HG03045 (cell line): ENCODE measurements around the gene GALNT17.
"Not testable (repeated sequence)": the region's sequence is repeated elsewhere in the genome, so short reads cannot be mapped to it uniquely, and the experiment has no call there.

Experiments used
- ATAC-seq: cut with Tn5 transposase; IDR thresholded peaks from one replicate; pipeline ENCODE4 v1.9.1; 2021; ENCODE audit warnings: mild to moderate bottlenecking, moderate library complexity; ENCODE audit not compliant: unreplicated experiment

GALNT17 gene

DNA sequence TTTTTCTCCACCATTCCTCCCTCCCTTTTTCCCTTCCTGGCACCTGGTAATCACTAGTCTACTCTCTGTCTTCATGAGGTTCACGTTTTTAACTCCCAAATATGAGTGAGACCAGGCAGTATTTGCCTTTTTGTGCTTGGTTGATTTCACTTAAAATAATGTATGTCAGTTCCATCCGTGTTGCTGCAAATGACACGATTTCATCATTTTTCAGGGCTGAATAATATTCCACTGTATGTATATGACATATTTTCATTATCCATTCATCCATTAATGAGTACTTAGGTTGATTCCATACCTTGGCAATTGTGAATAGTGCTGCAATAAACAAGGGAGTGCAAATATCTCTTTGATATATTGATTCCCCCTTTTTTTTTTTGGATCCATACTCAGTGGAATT is 25.8 kb downstream of the GALNT17 start:
- no peak for ATAC-seq

DNA sequence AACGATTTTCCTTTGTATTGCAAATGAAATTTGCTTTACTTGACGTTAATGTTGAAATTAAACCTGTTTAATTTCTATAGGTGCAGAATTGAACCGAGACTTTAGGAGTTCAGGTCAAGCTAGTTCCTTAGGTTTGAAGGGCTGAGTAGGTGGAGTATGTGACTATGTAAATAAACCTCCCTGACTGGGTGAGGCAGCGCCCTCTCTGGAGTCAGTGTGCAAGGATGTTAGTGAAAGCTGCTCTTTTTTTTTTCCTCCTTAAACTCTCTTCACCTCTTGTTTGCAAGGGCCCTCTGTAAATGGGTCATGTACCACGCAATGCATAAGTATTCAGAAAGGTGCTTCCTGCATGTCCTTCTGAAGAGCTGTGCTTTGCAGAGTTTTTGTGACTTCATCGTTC is 33.8 kb downstream of the GALNT17 start:
- no peak for ATAC-seq

DNA sequence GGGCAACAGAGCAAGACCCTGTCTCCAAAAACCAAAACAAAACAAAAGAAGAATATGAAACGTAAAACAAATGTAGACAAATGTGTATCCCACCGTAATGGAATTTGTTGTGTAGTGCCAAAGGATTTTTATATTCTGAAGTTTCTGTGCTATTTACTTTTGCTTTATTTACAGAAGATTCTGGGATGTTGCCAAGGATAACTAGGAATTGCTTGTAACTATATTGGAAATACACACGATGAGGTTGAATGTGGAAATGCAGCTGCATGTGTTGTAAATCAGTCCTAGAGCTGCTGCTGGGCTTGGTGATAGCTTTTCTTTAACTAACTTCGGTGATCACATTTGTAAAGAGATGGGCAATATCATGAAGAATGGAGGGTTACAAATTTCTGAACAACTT is 39.5 kb downstream of the GALNT17 start:
- ATAC-seq: no peak

DNA sequence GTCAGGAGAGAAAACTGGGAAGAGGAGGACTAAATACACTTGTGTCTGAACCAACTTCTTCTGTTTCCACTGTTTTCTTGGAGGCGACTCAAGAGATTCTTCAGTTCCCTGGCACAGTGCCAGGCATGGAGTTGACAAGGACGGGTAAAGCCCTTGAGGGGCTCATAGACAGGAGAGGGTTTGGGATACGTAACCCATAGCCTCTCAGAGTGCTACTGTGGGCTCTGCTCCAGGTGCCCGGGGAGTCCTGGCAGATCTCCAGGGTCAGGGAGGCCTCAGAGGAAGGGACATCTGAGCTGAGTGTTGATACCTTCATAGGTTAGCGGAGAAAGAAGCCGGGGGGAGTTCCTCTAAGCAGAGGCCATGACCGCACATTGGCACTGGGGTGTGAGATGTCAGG is 42.0 kb downstream of the GALNT17 start:
- no peak for ATAC-seq

DNA sequence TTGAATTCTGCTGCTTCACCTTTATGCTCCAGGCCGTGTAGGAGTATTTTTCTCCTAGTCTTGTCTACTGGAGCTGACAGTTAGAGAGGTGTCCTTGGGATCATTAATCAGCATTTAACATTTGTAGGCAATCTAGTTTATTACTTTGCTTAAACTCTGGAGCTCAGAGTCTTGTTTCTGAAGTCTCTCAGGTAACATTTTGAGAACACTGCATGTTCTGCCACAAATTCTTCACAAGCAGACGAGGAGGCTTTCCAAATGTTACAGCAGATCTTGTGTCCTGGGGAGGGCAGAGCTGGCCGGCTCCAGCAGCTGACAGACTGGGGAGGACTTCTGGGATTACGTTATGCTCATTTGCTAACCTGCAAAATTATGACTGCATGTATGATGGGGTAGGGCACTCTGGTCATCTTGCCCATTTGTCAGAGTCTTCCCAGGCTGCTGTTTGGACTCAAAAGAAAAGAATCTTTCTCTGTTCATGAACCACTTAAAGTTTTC is 50.5 kb downstream of the GALNT17 start:
- no peak for ATAC-seq

DNA sequence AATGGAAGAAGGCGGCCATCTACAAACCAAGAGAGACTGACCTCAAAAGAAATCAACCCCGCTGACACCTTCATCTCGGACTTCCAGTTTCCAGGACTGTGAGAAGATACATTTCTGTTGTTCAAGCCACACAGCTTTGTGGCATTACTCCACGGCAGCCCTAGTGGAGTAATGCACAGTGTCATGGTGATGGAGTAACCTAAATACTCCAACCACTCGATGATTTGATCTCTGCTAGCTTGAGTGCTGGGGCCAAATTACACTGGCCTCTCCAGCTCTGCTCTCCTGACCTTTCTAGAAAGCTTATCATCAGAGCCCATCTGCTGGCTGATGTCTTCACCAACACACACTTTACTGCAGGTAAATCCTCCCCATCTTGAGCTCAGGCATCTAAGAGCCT is 52.2 kb downstream of the GALNT17 start:
- no peak for ATAC-seq

DNA sequence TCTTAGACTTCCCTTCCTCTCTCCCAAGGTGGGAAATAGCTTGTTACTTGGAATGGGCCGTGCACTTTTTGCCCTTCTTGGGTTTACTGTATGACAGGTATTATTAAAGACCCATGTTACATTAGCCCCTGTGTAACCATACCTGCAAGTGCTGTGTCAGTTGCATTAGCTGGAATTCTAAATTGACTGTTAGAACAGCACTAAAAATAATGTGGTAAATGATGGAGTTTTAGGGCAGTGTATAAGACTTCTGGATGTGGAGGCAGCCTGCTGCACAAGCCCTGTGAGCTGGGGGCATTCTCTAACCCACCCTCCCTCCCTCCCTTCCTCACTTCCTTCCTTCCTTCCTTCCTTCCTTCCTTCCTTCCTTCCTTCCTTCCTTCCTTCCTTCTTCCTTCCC is 52.7 kb downstream of the GALNT17 start:
- no peak for ATAC-seq

DNA sequence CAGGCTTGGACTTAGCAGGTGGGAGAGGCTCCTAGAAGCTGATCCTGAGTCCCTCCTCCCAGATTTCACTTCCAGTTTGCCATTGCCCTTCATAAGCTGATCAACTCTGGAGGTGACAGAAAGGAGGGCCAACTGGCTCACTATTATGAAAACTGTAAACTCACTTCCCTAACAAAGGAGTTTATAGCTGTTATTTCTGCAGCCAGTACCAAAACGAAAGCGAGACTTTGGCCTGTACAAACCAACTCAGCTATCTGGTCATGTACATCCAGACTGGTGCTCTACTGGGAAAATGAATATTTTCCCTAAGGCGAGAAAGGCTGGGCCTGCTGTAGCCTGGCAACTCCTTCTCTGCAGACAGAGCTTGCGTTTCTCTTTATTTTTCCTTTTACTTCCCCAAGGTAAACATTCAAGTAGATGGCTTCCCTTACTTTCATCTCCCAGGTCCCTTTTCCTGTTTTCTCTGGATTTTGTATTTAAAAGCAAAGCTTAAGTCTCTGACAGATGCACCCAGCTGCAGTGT is 54.7 kb downstream of the GALNT17 start:
- no peak for ATAC-seq

DNA sequence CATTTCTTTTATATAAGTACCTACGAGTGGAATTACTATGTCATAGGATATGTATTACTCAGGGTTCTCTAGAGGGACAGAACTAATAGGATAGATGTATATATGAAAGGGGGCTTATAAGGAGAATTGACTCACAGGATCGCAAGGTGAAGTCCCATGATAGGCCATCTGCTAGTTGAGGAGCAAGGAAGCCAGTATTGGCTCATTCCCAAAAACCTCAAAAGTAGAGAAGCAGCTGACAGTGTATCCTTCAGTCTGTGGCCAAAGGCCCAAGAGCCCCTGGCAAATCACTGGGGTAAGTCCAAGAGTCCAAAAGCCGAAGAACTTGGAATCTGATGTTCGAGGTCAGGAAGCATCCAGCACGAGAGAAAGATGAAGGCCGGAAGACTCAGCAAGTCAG is 59.8 kb downstream of the GALNT17 start:
- ATAC-seq: no peak

DNA sequence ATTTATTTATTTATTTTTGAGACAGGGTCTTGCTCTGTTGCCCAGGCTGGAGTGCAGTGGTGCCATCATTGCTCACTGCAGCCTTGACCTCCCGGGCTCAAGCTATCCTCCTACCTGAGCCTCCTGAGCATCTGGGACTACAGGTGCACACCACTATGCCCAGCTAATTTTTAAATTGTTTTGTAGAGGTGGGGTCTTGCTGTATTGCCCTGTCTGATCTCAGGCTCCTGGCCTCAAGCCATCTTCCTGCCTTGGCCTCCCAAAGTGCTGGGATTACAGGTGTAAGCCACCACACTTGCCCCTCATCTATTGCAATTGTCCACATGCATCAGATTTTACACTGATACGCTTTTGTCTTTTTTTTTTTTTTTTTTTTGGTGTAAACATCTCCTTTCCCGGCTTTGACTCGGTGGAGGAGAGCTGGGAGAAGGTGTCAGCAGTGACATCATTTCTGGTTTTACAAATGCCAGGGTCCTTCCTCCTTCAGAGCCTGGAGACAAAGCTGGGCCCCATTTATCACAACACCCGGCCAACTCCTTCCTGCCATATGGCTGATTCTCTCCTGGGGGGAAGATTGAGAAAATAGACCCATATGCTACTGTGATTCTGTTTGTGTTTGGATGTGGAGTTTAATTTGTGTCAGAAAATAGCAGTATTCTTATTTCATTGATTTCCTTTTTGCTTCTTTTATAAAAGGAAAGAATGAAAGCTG is 61.3 kb downstream of the GALNT17 start:
- no peak for ATAC-seq

DNA sequence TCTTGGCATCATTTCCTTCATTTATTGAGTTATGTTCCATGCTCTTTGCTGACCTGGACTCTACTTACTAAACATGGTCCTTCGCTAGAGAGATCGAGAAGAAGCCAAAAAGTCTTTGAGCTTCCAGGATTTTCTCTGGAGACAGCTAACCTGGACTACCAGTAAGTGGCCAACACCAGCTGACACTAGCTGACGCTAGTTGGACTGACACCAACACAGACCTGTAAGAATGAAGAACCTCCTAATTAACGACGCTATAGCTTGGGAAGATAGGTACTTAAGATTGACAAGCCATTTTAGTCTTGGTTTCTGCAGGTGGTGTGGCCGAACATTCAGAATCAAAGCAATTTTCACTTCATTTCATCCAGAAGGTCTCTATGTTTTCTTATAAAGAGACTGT is 66.4 kb downstream of the GALNT17 start:
- ATAC-seq: no peak

DNA sequence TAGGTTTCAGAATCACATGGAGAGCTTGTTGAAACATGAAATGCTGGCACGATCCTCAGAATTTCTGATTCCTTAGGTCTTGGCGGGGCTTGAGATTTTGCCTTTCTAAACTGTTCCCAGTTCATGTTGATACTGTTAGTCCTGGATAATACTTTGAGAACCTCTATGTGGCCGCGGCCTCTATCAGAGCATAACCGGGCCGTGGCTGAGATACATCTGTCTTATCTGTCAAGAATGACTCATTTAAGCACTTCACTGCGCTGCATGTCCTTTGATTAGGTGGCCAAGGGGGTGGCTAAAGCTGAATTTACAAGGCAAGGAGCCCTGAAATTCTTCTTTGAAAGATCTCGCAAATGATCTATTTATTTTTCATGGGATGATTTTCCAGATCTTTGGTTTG is 66.9 kb downstream of the GALNT17 start:
- no peak for ATAC-seq

DNA sequence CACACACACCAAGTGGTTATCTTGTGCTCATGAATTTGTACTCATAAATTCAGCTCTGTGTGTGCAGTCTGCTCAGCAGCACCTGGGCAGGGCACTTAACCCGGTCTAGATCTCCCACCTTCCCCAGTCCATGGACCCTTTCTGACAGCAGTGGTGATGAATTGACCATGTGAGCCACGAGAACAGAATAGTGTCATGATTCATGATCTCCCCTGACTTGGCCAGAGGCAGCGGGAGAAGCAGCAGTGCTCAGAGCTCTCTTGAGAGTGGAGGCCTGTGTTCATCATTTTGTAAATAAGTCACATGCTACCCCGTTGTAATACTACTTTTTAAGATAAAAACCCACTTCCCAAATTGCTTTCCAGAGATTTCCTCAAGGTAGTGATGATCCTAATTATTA is 74.2 kb downstream of the GALNT17 start:
- ATAC-seq: no peak

DNA sequence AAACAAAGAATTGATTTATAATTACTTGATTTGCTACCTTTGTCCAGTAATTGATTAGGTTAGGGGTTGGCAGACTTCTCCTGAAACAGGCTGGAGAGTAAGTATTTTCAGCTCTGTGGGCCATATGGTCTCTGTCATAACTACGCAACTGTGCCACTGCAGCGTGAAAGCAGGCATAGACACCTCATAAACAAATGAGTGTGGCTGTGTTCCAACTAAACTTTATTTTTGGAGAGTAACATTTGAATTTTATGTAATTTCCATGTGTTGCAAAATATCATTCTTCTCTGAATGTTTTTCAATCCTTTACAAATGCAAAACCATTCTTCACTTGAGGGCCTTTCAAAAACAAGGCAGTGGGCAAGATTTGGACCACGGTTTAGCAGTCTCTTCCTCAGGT is 76.9 kb downstream of the GALNT17 start:
- no peak for ATAC-seq

DNA sequence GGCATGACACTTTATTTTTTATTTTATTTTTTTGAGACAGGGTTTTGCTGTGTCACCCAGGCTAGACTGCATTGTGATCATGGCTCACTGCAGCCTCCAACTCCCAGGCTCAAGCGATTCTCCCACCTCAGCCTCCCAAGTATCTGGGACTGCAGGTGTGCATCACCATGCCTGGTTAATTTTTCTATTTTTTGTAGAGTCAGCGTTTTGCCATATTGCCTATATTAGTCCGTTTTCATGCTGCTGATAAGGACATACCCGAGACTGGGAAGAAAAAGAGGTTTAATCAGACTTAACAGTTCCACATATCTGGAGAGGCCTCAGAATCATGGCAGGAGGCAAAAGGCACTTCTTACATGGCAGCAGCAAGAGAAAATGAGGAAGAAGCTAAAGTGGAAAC is 77.5 kb downstream of the GALNT17 start:
- not testable (repeated sequence) for ATAC-seq

DNA sequence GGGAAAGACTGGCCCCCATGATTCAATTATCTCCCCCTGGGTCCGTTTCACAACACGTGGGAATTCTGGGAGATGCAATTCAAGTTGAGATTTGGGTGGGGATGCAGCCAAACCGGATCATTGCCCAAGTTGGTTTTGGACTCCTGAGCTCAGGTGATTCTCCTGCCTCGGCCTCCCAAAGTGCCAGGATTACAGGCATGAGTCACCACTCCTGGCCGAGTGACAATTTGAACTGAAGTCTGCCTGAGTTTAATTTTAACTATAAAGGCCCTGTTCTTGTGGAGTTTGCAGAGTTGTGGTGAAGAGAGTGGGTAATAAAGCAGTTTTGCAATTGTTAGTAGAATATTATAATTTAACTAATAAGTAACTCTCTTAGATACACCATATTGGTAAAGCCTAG is 78.3 kb downstream of the GALNT17 start:
- no peak for ATAC-seq

DNA sequence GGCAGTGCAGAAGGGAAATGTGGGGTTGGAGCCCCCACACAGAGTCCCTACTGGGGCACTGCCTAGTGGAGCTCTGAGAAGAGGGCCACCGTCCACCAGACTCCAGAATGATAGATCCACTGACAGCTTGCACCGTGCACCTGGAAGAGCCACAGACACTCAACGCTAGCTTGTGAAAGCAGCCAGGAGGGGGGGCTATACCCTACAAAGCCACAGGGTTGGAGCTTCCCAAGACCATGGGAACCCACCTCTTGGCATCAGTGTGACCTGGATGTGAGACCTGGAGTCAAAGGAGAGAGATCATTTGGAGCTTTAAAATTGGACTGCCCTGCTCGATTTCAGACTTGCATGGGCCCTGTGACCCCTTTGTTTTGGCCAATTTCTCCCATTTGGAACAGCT is 80.5 kb downstream of the GALNT17 start:
- not testable (repeated sequence) for ATAC-seq

DNA sequence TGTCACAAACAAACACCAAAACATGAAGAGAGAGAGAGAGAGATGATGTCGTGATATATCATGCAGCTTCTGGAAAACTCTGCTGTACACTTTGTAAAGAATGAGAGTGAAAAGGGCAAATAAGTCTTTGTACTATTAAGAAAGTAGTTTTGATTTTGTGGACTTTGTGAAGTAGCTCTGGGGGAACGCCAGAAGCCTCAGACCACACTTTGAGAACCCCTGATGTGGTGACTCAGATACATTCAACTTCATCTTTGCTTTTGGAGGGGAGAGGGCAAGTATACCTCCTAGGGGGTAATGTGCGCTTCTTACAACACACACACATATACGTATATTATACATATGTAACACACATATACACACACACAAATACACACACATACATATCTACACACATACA is 84.3 kb downstream of the GALNT17 start:
- no peak for ATAC-seq

DNA sequence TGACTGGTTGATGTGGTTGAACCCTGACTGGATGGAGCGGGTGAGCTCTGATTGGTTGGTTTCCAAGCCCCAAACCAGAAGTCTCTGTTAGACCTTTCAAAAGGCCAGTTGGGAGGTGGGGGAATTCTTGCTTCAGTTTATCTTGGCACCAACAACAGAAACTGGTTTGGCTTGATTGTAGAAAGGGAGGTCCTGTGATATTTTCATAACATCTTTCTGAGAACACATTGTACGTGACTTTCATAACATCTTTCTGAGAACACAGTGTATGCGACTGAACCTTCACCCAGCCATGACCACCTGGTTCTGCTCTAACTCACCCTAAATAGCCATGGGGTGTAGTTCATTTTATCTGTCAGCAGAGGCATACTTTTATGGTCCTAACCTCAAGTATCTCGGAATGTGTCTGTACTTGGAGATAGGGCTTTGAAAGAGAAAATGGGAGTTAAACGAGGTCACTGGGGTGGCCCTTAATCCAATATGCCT is 88.3 kb downstream of the GALNT17 start:
- ATAC-seq: no peak

DNA sequence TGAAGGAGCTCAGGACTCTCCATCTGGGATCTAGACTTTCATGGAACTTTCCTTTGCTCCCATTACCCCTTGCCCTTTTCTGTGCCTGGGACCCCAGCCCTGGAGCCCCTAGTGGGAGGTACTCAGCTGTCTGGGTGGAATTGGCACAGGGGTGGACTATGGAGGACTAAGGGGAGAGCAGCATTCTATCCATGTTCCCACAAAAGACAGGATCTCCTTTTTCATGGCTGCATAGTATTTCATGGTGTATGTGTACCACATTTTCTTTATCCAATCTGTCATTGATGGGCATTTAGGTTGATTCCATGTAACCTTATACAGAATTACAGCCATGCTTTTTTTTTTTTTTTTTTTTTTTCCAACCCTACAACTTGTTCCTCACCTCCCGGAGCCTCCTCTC is 89.1 kb downstream of the GALNT17 start:
- no peak for ATAC-seq

DNA sequence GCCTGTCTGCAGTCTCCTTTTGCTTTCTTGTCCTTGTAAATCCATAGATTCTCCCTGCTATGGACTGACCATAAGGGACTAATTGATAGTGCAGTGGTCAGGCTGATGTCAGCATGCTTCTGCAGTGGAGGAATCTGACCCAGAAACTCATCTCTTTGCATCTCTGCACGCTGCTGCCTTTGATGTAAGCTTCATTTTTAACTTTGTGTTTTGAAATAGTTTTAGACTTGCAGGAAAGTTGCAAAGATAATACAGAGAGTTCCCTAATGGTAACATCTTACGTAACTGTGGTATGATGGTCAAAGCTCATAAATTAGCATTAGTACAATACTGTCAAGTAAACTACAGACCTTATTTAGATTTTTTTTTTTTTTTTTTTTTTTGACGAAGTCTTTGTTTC is 89.6 kb downstream of the GALNT17 start:
- no peak for ATAC-seq

DNA sequence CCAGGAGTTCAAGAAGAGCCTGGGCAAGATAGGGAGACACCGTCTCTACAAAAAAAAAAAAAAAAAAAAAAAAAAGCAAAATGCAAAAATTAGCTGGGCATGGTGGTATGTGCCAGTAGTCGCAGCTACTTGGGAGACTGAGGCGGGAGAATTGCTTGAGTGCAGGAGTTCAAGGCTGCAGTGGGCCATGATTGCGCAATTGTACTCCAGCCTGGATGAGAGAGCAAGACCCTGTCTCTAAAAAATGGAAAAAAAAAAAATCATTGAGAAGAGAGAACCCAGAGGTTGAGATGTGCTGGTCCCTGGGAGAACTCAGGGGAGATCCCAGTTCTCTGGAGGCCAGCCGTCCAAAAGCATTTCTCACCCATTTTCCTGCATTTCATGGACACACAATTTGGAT is 95.2 kb downstream of the GALNT17 start:
- ATAC-seq: no peak

DNA sequence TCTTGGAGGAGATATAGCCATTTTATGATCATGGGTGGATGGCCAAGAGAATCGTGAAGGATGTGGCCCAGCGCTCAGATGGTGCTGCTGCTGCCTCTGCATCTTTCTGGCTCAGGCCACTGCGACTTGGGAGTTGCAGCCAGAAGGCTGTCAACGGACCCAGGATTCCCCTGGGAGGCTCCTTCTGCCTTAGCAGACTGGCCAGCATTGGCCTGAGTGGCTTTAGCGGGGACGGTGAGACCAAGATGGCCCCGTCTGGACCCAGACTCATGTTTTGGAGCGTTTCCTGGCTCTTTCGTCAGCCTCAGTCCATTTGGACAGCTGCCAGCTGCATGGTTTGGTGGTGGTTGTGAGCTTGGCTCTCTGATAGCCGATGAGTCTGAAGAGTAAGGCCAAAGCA is 97.2 kb downstream of the GALNT17 start:
- ATAC-seq: no peak
